T47D (cell line): Measurements from ENCODE around the gene CHURC1.

ENCODE experiments used
- DNase-seq, 2 experiments: peaks; one replicate each; pipeline versions ENCODE4 v3.0.0 to v3.0.0-alpha.2; 2011 to 2012; ENCODE audit warnings: low read depth in 1 of 2, low spot score in 1 of 2
- JUND ChIP-seq: IDR thresholded peaks from 2 replicates; pipeline ENCODE4 v1.6.1; 2012; ENCODE audit warnings: low read depth
- in situ Hi-C: cut with HindIII; loops from 2 replicates; pipeline ENCODE4 v1.10.0; 2016; ENCODE audit warnings: low sequenced_read_pairs, low pct_unique_long_range_greater_than_20kb

The CHURC1 gene

DNA sequence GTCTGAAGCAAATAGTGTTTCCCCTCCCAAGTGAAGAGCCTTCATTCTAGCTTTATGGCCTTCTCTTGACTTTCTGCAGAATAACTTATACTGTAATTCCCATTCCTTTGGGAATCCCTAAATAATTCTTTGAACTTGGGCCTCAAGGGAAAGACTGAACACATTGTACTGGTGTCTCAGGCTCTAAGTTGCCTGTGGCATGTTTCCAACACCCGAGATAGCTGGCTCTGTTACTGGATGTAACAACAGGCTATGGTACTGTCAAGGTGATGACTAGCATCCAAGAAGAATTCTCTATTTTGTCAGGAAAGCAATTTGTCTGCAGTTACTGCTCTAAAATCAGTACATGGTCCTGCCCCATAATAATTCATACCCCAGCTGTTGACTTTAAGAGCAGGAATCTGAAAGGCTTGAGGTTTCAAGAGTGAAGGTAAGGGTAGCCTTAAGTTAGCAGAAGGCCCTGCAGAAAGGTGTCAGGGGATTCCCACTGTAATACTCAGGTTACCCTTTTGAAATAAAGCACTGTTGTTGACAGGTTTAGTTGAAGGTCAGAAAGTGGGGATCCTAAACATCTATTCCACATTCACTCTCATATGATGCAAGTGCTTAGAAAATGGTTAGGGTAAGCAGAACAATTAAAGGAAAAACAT lies 23.0 kb downstream of the CHURC1 start:
- in situ Hi-C loops, result no loop called here
- no peak for TF ChIP-seq JUND
- no peak for DNase-seq

- in situ Hi-C loops, result no loop called here
- TF ChIP-seq JUND, result no peak
- peak in 1 of 2 experiments; percentile 60 for DNase-seq
Observed at GRCh38 chr14:64937821-64938193, 23.6 kb downstream of the CHURC1 start.

DNA sequence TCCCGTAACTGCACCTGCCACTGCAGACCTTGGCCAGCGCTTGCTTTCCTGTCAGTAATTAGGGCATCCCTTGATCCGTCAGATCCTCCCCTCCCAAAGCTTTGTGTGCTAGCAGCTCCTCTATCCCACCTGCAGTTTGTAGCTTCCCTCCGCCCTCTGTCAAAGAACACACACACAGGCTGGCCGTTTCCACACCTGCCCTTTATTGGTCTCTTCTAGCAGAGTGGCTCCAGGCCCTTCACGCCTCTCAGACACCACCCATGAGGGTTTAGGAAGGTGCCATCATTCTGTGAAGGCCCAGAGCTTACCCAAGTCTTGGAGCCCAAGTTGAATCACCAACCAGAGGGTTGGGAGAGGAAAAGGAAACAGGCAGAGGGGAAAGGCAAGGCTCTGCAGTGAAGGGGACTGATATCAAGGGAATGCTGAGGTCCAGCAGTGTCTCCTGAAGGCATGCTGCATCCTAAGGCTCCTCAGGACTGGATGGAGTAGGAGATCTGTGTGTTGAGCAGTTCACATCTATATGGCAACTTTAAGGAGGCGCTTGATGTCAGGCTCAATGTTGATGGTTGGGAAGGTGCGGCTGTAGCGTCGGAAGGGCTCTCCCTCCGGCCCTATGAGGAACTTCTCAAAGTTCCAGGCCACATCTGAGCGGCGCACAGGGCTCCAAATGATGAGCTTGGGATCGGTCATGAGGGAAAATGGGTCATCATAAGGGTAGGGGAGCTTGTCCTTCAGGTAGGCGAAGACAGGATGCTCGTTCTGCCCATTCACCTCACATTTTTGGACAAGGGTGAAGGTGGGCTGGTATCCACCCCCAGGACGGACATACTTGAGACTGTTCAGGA lies 24.9 kb downstream of the CHURC1 start:
- DNase-seq, result no peak
- in situ Hi-C loops, result no loop called here
- no peak for TF ChIP-seq JUND

GRCh38 chr14:64939817-64940190 lies 25.5 kb downstream of the CHURC1 start:
- in situ Hi-C loops, result no loop called here
- no peak for TF ChIP-seq JUND
- DNase-seq, result no peak

DNA sequence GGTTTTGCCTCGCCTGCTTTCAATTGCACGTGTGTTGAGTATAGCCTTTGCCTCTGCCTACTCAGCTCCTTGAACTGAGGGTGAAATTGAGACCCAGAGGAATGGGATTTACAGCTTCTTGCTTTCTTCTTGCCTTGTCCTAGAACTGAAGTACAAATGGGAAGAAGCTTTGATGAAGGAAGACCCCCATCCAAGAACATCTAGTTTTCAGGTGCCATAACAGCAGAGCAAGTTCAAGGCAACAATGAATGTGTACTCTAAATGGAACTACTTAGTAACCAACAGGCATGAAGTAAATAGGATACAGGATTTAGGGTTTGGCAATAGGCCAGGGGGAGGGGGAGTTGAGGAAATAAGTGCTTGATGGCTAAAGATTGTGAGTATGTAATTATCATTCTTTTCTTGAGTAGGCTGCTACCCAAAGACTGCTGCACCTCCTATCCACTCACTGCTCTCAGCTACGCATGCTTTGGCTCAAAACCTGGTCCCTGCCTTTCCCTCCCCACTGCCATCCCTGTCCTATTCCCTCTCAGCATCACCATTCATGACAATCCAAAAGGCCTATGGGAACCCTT lies 26.2 kb downstream of the CHURC1 start:
- DNase-seq, result no peak
- in situ Hi-C loops, result no loop called here
- no peak for TF ChIP-seq JUND

GRCh38 chr14:64942531-64943111 lies 28.4 kb downstream of the CHURC1 start, which contains the start of gene GPX2:
Gene GPX2, minus strand, starts transcription at chr14:64942745. Its CDS starts 19 bp downstream, at chr14:64942726.
- TF ChIP-seq JUND, result no peak
- DNase-seq, result no peak
- in situ Hi-C loops, result no loop called here

GRCh38 chr14:64943556-64943955 lies 29.3 kb downstream of the CHURC1 start:
- DNase-seq, result no peak
- TF ChIP-seq JUND, result no peak
- in situ Hi-C loops, result no loop called here

DNA sequence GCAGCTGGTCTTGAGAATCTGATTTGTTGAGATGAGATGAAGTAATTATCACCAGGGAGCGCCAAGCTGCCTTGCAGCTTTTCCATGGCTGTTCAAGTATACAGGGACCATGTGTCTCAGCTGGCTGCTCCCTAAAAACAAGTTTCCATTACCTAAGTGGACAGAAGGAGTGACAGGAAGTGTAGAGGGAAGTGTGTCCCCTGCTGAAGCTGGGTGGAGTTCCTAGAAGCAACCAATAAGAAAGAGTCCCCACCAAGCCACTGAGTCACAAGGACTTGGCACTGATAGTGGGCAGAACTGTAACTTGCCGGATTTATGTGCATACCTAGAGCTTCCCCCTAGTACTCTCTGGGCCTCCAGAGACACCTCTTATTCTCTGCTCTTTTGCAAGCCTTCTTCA lies 29.8 kb downstream of the CHURC1 start:
- no peak for TF ChIP-seq JUND
- no peak for DNase-seq

GRCh38 chr14:64944861-64945260 lies 30.6 kb downstream of the CHURC1 start:
- in situ Hi-C loops, result no loop called here
- no peak for DNase-seq
- no peak for TF ChIP-seq JUND

More for the DNA sequence above, 29.8 kb downstream of the CHURC1 start:
- in situ Hi-C loops, result no loop called here

- no peak for TF ChIP-seq JUND
- in situ Hi-C loops, result no loop called here
- DNase-seq, result no peak
Observed at GRCh38 chr14:64945431-64946178, 31.4 kb downstream of the CHURC1 start.

DNA sequence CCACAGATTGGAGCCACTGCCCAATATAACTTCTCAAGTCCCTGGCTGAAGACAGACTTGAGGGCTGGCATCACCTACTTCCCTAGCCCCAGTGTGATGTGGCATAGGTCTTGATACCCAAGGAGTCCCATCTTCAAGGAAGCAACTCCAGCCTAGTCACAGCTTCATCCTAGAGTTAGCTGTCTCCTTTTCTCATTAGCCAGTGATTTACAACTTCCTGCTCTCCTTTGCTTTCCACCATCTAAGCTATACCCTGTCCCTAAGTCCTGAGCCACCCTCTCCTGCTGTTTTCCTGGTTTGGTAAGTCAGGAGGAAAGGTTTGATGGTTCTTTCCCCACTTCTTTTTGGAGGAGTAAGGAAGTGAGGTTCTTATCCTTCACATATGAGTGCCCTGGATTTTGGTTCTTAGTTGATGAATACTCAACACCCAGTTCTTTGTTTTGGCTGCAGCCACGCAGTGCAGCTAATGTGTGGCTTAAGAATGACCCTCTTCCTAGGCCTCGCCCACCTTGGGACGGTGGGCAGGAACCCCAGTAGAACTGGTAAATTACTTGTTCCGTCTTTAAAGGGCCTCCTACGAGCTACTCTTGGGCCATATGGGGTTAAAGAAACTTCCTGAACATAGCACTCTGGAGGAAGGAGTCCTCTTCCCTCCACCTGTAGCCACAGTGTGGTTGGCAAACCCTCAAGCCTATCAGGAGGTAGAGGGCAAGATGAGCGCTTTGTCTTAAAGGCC lies 32.2 kb downstream of the CHURC1 start:
- in situ Hi-C loops, result no loop called here
- TF ChIP-seq JUND, result no peak
- DNase-seq, result no peak
